Stimulated activated CD8-positive, alpha-beta memory T cell treated with anti-CD3 and anti-CD28 coated beads, Interleukin-15, amount 100 ng/mL, for 4 hours (primary cell): ENCODE results near the gene OR4C3.
"Not testable (repeated sequence)": the region's sequence is repeated elsewhere in the genome, so short reads cannot be mapped to it uniquely, and the experiment has no call there.

ENCODE experiments used
- DNase-seq, 2 donors: peaks; one replicate each; pipeline ENCODE4 v3.0.0-alpha.2; 2020; ENCODE audit warnings: low read depth in 2 of 2

OR4C3 gene

DNA sequence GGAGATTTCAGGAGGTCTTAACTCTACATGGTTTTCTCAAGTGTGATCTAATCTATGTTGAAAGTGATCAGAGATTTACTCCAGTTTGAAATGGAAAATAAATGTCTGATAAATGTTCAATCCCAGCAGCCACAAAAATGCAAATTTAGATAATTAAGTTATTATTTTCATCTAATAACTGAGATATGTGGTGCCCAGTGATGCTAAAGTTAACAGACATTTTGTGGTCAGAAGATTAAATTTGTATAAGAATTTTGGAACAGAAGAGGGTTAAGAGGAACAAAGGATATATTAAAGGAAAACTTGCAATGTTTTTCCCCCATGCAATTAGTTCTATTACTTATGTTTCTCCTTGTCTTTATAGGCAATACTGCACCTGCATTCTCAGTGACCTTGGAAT lies at the start of gene OR4C3:
OR4C3 (plus strand) TSS at position 301 of the 400 bp plus-strand sequence. CDS start 102 bp downstream, outside the sequence.
- DNase-seq, result not testable (repeated sequence)

DNA sequence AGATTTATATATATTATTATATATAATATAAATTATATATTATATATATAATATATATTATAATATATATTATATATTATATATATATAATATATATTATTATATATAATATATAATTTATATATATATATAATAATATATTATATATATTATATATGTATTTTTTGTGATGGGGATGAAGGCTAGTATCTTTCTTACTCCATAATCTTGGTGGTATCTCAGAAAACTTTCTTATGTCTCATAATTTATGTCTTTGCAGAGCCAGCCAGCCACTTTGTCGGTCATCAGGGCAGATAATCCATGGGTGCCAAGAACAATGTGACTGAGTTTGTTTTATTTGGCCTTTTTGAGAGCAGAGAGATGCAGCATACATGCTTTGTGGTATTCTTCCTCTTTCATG lies 18.8 kb upstream of the OR4C3 start, which contains the start of gene OR4S1:
OR4S1 (plus strand) TSS at position 301 of the 400 bp plus-strand sequence; CDS start at position 301, 0 bp downstream.
- DNase-seq, result no peak

DNA sequence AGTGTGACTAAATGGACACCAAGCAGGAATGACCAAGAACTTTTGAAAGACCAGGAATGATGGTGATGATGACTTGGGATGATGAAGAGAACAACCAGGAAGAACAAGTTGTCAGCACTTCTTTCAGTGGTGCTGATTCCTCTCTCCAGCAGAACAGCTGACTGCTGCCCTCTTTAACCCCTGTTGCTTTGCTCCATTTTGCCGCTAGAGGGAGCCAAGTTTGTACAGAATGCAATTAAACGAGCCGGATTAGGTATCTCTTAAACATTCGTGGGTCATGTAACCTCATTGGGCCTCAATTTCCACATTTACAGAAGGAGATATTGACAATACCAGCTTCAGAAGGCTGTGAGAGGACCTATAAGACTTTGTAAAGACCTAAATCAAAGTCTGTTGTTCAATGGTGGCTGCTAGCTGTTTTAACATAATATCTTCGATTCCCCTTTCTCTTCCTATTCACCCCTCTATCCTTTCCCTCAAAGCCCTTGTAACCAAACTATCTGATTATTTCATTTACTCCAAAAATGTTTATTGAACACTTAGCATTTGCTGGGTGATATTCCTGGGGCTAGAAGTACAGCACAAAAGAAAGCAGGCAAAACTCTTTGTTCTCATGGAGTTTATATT lies 16.8 kb upstream of the OR4C3 start:
- peak; percentile 3 to 31 for DNase-seq

DNA sequence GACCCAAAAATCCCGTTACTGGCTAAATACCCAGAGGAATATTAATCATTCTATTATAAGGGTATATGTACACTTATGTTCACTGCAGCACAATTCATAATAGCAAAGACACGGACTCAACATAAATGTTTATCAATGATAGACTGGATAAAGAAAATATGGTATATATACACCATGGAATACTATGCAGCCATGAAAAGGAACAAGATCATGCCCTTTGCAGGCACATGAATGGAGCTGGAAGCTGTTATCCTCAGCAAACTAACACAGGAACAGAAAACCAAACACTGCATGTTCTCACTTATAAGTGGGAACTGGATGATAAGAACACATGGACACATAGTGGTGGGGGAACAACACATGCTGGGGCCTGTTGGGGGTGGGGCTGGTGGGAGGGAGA lies 11.1 kb upstream of the OR4C3 start:
- not testable (repeated sequence) for DNase-seq

DNA sequence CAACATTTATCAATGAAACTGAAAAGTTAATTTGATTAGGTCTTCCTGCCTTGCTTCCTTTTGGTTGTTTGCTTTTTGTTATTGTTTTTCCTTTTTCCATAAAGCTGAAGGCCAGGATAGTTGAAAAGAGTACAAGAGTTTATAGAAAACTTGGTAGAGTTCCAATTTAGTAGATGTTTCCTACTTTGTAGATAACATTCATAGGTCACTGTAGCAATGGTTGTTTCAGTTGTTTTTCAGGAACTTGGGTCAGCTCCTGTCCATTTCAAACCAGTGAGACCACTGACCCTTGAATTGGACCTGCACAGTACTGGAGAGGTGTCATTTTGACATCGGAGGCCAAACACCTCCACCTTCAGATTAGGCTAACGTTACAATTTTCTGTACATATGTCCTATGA lies 4.9 kb upstream of the OR4C3 start:
- DNase-seq, result not testable (repeated sequence)

DNA sequence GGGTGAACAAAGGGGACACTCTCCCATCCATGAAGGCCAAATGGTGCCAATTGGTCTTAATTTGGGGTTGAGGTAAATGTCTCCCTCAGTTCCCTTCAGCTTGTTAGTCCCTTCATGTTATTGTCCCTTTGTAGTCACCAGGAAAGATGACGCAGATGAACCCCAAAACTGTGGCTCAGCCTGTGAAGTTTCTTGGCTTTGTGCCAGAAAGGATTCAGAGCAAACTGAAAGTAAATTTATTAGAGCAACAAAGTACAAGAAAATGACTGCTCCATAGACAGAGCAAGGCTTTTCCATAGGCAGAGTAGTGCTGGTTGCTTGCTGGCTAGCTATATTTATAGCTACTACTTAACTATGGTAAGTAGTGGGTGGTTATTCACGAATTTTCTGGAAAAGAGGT lies 16.7 kb downstream of the OR4C3 start:
- DNase-seq, result no peak

DNA sequence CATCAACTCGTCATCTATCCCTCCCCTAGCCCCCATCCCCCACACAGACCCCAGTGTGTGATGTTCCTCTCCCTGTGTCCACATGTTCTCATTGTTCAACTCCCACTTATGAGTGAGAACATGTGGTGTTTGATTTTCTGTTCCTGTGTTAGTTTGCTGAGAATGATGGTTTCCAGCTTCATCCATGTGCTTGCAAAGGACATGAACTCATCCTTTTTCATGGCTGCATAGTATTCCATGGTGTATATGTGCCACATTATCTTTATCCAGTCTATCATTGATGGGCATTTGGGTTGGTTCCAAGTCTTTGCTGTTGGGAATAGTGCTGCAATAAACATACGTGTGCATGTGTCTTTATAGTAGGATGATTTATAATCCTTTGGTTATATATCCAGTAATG lies 17.8 kb downstream of the OR4C3 start:
- DNase-seq, result not testable (repeated sequence)

DNA sequence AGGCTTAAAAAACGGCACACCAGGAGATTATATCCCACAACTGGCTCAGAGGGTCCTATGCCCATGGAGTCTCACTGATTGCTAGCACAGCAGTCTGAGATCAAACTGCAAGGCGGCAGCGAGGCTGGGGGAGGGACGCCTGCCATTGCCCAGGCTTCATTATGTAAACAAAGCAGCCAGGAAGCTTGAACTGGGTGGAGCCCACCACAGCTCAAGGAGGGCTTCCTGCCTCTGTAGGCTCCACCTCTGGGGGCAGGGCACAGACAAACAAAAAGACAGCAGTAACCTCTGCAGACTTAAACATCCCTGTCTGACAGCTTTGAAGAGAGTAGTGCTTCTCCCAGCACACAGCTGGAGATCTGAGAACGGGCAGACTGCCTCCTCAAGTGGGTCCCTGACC lies 21.6 kb downstream of the OR4C3 start:
- DNase-seq, result not testable (repeated sequence)

DNA sequence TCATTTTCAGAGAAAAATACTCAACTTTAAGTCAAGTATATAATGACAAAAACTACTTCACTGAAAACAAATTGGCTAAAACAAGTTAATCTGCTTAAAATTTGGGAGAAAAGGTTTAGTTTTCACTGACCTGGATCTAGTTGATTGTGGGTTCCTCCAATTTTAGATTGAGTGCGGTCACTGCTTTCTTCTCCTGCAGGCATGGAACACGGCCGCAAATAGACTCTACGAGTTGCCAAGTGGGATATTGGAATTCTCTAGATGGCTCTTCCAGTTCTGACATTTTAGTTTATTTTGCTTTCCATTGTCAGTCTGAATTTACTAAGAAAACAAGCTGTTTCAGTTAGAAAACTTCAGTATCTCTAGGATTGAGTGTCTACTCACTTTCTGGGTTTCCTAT lies 29.3 kb downstream of the OR4C3 start:
- no peak for DNase-seq

DNA sequence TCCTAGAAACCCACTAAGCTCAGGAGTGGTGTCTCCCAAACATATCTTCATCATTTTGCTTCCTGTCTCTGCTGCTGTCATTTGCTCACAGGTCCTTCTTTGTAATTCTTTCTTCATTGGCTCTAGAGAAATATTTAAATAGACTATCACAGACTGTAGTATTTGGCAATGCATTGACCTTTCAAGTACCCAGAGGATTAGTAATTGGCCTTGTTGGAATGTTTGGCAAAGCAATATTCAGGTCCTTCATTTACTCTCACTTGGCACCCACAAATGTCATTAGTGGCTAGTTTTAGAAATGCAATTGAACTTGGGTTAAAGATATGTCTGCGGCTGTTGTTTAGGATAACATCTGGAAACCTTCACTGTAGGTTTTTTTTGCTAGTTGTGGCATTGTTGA lies 30.0 kb downstream of the OR4C3 start:
- no peak for DNase-seq

DNA sequence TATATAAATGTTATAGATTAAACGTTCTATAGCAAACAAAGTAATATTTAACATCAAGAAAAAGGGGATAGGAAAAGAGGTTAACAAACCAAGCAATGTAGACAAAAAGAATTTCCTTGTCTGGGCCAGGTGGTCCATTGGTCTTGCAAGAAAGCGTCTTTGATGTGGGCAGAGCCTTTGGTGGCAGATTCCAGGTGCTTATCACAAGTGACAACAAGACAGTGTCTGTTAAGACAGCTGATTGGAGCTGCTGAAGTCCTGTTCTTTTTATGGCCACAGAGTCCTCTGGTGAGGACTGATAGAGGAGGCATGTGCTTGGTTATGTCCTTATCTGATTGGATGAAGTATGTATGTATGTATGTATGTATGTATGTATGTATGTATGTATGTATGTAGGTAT lies 36.6 kb downstream of the OR4C3 start:
- not testable (repeated sequence) for DNase-seq

DNA sequence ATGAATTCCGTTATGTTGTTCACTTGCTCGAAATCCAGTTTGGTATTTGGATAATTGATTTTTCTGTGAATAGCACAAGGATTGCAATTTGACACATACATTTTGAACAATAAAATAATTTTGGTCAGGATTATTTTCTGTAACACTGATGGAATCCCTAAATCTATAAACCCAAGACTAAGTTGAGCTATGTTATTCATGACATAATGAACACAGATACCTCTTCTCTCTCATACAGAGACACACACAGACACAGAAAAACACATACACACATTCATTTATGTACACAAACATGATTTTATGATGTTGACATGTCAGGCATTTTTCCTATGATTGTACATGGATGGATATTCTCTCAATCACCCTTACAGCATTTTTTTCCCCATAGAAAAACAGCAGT lies 41.6 kb downstream of the OR4C3 start, which contains the start of gene OR4C5:
OR4C5 (minus strand) TSS at position 101 of the 400 bp plus-strand sequence; CDS start at position 101, 0 bp downstream.
- no peak for DNase-seq
